CD4-positive, alpha-beta T cell treated with Interleukin-4 for 4 hours (primary cell): Measurements from ENCODE around the gene BPIFB3.

Source experiments
- DNase-seq: peaks from one replicate; pipeline ENCODE4 v3.0.0-alpha.2; 2020

BPIFB3 gene, protein sequence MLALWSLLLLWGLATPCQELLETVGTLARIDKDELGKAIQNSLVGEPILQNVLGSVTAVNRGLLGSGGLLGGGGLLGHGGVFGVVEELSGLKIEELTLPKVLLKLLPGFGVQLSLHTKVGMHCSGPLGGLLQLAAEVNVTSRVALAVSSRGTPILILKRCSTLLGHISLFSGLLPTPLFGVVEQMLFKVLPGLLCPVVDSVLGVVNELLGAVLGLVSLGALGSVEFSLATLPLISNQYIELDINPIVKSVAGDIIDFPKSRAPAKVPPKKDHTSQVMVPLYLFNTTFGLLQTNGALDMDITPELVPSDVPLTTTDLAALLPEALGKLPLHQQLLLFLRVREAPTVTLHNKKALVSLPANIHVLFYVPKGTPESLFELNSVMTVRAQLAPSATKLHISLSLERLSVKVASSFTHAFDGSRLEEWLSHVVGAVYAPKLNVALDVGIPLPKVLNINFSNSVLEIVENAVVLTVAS

DNA sequence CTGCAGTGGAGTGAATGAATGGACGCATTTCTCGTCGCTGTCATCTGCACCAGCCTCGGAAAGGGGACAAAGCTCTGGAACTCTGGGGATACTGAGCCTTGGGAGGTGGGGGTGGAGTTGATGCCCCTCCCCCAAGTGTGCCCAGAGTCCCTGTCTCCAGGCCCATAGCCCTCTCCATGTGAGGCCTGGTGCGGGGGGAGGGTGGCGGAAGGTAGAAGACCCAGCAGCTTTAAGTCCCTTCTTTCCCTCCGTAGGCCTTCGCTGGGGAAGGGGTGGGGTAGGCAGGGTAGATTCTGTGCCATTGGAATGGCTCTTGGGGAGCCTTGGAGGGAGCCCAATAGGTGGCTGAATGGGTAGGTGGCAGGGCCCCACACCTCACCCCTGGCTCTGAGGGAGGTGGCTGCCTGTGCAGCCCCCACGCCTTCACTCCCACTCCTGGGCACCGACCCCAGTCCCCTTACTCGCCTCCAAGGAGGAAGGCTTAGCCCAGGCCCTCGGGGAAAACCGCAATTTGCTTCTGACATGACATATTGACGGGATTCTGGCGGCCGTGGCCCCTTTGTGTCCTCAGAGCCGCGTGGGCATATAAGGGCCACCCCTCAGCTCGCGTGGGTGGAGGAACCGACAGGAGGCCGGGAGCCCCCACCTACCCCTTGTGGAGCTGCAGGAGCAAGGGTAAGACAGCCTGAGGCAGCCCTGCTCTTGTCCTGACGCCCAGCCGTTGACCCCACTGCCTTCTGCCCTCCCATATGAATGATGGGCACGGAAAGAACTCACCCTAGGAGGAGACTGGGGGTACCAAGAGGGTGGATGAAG lies at the start of gene BPIFB3:
Gene BPIFB3 (plus strand): TSS at position 613 of the 816 bp plus-strand sequence. CDS start 1,533 bp downstream, outside the sequence.
- no peak for DNase-seq

DNA sequence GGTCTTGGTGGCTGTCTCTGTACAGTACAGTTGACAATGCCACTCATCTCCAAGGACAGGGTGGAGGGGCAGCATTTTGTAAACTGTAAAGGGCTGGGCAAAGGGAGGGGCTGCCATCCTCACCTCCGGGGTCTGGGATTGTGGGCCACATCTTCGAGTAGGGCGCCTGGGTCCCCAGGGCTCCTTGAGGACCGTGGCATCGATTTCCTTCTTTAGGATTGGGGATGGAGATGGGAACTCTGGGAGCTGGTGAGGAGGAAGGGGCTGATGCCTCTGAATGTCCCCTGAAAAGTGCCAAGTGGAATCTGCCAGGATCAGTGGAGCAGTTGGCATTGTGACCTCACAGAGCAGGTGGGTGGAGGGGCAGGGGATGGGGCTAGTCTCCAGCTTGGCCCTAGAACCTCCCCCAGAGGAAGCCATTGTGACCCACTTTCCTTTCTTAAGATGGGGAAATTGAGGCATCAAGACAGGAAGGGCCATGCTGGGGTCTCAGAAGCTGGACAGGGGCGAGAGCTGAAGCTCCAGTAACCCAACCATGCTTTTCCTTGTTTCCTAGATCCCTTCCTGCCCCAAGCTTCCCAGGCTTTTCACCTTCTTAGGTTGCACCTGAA lies 49.5 kb upstream of the BPIFB3 start, which contains the start of gene SUN5:
Gene SUN5 (minus strand): TSS at position 293 of the 611 bp plus-strand sequence. CDS start 93 bp downstream, at position 200.
- no peak for DNase-seq

DNA sequence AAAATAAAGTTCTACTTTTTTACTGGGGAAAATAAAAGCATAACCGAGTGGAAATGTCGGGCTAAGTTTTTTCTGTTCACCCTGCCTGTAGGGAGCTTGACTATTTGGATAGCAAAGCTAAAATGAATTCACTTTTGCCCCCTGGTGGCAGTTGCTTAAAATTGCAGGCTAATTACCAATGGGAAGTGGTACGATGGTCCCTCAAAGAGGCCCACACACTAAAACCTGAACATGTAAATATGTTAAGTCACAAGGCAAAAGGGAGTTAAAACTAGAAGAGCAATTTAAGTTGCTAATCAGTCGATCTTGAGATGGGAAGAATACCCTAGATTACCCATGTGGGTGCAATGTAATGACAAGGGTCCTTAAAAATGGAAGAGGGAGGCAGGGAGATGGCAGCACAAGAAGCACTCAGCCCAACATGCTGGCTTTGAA lies 48.6 kb upstream of the BPIFB3 start:
- peak; percentile 34 for DNase-seq

DNA sequence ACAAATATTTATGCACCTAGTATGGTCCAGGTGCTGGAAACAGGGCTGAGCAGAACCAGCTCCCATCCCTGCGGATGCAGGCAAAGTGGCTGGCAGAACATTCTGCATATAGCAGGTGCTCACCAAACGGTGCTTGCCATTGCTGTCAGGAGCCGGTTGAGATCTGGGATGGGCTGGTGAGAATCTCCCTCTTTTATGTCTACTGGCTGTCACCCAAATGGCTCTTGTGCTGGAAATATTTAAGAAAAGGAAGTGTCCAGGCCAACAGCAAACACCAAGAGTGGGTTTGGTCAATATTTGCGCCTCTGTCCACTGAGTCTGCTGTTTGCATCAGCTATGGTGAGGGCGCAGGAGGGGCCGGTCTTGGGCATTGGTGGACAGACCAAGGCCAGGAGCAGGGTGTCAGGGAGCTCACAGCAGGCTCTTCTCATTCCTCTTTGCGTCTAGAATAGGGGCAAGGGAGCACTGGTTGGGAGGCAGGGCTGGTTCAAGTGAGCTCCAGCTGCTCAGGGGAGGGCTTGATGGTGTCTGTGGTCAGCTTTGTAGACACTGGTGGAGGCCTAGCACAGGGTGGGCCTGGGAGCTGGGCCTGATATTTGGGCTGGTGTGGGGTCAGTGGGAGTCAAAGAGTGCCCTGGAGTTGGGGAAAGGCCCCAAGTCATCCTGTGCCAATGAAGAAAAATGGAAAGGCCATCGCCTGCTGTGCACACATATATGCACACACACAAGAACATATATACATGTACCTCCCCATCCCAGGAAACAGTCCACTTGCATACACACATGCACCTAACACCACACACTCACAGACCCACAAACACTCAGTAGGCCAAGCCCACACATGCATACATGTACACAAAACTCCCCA lies 47.6 kb upstream of the BPIFB3 start:
- no peak for DNase-seq

DNA sequence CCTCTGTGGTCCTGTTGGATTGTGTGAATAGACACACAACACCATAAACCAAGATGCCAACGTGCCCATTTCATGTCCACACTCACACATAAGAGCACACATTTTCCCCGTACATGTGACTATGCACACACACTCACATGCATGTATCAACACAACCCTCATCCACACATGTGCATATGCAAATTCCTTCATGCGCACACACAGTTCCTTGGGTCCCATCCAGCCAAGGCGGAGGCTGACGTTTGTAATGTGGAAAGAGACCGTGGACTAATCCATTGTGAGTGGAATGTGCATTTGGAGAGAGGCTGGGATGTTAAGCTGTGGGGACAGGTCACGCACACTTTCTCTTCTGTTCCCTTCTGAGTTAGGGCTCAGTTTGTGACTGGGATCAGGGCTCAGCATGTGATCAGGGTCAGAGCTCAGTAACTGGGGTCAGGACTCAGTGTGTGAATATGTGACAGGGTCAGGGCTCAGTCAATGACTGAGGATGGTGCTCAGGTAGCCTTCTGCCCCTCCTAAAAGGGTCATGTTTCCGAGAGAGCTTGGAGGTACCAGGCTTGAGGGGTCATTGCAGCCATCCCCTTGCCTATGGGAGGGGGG lies 46.8 kb upstream of the BPIFB3 start:
- DNase-seq: no peak

DNA sequence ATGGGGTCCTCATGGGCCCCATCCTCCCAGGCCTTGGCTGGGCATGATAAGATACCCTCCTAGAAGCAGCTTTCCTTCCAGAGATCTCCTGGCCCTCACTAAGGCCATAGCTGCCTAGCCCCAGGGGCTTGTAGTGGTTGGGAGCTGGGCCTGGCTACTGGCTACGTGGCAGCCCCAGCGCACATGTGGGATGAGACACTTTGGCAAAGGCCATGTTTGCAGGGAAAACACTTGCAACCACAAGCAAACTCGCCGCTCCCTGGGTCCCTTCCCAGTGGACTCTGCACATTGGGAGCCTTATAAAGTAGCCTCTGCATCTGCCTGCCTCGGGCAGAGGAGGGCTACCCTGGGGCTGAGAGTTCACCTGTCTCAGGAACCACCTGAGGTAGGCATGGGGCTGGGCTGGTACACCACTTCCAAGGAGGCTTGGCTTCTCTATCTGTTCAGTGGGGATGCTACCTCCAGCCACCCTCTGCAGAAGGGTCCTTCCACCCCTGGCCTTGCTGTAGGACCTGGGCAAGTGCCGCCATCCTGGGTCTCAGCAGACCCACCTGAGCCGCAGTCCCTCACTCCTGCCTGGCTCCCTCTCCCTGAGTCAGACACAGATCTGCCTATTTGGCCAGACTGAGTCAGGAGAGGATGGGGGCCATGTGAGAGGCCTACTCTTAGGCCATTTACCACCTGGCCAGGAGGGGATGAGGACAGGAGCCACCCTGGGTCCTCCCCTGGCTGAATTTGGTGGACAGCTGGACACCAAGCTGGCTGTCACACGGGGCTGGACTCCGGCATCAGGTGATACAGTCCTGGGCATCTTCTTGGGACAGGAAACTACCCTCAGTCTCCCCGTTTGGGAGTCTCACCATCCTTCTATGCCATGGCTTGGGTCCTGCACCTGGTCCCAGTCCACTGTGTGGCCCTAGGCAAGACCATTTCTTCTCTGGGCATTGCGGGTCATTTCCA lies 46.0 kb upstream of the BPIFB3 start, which contains the start of gene BPIFB2:
Gene BPIFB2 (plus strand): TSS at position 329 of the 960 bp plus-strand sequence. CDS start 871 bp downstream, outside the sequence.
- DNase-seq: no peak

DNA sequence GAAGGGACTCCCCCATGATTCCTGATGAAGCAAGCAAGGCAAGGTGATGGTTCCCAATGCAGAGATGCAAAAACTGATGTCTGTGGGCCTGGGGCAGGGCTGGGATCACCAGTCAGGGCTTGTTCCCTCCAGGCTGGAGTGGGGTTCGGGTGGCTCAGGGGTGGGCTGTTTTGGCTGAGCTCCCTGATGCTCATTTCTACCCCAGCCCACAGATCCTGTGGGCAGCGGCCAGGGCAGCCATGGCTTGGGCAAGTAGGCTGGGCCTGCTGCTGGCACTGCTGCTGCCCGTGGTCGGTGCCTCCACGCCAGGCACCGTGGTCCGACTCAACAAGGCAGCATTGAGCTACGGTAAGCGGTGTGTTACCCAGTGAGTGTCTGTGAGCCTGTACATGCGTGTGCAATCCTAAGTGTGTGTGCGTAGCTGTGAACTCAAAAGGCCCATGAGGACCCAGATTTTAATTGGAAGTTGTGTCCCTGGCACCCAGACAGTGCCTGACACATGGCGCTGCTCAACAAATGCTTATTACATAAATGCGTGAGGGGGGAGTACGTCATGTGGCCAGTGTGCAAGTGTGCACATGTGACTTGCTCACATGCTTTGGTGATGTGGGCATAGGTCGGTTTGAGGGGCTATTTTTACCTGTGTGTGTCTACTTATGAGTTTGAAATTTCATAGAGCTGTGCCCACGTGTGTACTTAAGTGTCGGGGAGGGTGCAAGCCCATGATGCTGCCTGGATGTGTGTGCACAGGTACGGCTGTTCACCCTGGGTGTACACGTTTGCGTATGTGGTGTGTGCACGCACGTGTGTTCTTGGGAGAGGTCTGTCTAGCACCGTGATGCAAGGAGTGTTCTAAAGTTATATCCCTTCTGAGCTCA lies 45.1 kb upstream of the BPIFB3 start:
- no peak for DNase-seq

DNA sequence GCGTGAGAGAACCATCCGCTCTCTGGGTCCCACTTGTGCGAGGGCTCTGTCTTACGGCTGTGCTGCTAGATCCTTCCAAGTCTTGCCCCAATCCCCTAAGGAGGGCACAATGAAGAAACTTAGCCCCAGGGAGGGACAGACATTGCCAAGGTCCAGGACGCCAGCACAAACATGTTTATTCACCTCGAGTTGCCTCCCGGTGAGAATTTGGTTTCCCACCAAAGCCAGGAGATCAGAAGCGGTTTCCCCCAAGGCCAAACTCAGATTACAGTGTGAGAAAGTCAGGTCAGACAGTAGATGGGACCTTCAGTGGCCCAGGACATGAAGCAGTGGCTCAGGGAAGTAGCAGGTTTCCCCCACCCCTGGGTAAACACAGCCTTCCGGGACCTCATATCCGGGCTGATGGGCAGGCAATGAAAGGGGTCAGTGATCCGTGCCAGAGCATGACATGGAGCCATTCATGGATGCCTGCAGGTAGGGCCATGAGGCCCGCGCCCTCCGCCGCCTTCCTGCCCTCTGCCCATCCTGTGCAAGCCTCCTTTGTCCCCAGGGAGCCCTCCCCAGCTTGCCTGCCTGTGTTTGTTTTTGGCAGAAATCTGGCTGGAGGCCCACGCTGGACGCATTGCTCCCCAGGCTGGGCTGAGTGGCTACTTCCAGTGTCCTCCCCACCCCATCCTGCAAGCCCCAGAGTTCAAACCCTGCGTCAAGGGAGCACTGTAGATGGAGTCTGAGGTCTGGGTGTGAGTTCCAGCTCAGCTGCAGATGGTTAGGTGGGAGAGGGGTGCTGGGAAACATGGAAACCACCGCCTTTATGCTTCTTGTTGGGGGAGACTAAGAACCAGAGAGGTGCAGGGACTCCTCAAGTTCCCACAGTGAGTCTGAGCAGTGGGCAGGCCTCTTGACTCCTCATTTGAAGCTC lies 44.2 kb upstream of the BPIFB3 start:
- DNase-seq: no peak

DNA sequence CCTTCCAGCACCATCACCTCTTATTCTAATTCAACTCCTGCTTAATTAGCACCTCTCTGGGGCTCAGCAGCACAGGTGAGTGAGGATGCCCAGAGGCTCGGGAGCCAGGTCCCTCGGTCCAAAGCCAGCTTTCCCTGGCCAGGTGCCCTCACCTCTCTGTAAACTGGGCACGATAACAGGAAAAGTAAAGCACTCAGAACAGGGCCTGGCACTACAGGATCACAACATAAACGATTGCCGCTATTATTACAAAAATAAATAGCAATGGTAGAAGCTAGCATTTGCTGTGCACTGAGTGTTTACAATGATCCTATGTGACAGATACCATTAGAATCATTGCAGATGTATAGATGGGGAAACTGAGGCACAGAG lies 43.6 kb upstream of the BPIFB3 start:
- DNase-seq: no peak

DNA sequence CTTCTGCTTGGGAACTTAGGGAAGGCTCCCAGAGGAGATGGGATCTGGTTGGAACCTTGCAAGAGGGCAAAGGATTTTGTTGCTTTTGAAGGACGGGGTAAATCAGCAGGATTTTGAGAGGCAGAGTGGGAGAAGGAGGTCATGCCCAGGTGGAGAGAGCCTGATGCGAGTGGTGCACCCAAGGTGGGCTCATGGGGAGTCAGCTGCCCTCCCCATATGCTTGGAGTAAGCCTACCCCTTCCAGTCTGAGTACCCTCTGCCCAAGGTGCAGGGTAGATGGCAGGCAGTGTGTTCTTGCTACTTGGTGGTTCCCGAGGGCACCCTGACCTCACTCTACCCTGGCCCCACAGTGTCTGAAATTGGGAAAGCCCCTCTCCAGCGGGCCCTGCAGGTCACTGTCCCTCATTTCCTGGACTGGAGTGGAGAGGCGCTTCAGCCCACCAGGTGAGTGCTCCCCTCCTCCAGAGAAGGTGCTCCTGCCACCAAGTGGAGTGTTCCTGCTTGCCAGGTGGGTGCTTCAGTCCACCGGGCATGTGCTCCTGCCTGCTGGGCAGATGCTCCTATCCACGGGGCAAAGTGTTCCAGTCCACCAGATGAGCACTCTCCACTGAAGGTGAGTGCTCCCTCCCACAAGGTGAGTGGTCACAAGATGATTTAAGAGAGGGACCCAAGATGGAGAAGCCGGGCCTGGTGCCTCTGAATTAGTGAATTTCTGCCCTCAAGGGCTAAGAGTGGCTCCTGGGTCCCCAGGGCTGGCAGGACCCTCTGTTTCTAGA lies 42.8 kb upstream of the BPIFB3 start:
- DNase-seq: no peak

DNA sequence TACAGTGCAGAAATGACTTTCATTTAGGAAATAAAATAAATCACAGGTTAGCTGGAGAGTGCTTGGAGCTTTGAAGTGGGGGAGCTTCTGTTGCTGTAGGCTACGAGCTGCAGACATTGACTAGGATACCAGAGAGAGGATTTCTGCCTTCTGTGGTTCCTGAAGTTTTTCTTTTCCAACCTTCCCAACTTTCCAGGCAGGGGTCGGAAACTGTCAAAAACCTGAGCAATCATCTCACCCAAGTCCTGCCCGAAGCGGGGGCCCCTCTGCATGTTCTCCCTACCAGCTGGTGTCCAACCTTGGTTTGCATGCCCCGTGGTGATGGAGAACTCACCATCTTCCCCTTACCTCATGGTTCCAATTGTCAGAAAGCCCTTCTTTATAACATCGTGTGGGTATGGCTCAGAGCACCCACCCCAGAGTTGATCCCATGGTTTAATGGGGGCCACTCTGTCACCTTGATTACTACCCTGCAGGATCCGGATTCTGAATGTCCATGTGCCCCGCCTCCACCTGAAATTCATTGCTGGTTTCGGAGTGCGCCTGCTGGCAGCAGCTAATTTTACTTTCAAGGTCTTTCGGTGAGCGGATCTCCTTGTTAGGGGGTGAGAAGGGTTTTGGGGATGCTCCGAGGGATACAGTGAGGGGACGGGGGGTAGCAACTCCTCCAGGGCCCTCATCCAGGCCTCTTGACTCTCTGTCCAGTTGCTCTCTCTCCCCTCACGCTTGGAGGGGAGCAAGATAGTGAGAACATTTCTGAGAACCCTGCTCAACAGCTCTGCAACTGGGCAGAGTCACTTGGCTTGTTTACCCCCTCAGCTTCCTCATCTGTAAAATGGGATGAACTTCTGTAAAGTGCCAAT lies 41.1 kb upstream of the BPIFB3 start:
- DNase-seq: no peak

DNA sequence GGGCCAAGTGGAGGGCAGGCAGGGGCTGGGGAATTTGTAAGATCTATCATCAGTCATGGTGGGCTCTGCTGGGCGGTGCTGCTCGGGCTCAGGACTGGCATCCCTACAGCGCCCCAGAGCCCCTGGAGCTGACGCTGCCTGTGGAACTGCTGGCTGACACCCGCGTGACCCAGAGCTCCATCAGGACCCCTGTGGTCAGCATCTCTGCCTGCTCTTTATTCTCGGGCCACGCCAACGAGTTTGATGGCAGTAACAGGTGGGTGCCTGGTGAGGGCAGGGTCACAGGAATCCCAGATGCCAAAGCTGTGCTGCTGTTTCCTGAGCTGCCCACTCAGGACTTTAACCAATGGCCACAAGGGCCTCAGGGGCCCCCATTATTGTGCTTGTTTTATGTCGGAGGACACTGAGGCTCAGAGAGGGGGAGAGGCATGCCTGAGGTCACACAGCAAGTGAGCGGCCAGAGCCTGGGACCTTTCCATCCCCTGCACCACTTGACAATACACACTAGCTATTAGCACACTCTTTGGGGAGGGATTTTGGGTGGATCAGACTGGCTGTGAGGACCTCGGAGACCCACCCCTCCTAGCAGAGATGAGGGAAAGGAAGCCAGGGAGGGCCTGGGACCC lies 39.9 kb upstream of the BPIFB3 start:
- DNase-seq: no peak

DNA sequence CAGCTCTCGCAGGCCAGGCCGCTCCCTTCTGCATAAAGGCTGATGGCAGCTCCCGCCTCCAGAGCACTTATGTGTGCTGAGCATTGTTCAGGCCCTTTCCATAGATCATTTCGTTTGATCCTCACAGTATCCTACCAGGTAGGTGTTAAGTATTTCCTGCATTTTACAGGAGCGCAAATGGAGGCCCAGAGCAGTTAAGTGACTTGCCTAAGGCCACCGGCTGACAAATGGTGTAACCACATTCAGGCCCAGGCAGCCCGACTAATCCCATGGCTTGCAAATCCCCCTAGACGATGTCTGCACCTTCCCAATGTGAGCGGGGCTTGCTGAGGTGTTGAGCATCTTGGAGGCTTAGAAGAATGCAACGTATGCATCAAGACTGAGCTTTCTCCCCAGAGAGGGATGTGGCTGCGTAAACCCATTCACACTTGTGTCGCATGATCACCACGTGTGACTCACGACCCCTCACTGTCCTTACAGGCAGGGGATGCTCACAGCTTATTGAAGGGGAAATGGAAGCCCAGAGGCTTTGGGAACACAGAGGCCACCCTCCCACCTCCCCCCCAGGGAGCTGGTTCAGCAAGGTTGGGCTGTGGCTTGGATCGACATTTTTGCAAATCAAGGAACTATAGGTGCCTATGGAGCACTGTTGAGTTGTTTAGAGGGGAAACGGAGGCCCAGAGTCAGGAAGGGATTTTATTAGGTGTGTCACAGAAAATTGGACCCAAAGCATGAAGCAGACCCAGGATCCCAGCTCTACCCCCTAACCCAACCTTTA lies 39.2 kb upstream of the BPIFB3 start:
- DNase-seq: no peak

DNA sequence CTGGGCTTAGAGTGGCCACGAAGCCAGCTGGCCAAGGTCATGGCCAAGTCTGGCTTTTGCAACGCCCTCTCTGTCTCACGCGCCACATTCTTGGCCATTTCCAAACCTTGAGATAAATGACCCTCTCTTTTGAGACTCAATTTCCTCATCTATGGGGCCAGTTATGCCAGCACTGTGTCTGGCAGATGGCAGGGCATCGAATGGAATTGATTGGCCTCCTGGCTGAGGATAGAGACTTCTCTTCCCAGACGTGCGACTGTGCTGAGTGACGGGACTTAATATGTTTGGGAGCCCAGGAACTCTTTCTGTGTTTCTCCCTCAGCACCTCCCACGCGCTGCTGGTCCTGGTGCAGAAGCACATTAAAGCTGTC lies 38.6 kb upstream of the BPIFB3 start:
- DNase-seq: no peak
